ENCODE data around the gene BICDL2.

The BICDL2 gene

DNA sequence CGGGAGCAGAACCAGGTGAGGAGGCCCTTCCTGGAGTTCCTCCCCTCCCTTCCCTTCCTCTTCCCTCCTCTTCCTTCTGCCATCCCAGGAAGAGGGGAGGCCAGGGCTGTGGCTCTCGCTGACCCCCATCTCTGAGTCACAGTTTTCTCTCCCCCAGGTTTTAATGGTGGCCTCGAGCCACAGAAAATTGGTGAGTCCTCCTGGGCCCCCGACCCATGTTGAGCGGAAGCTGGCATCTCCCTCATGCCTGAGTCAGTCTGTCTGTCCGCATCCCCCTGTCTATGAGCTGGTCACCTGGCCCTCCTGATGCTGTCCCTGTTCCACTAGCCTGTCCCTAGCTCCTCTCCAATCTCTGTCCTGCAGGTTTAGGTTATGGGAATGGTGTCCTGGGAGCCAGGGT is 36.8 kb downstream of the BICDL2 start:
- Histone ChIP-seq H3K4me1 (ENCODE audit: control insufficient read depth, low read depth, low read length) (no peaks in the 10 kb centered on the region), H3K9me3 (ENCODE audit: control insufficient read depth, low read depth, low read length) (no peaks in the 10 kb centered on the region), H3K36me3 (ENCODE audit: control insufficient read depth, low read depth, low read length) (no peaks in the 10 kb centered on the region), H3K4me3 (ENCODE audit: low read length) (no peak overlapping the region), H3K27me3 (ENCODE audit: control insufficient read depth, insufficient read depth, low read length) (no peaks in the 10 kb centered on the region), H3K9ac (ENCODE audit: low read length) (no peak overlapping the region), H3K27ac (ENCODE audit: low read length) (no peak overlapping the region)

DNA sequence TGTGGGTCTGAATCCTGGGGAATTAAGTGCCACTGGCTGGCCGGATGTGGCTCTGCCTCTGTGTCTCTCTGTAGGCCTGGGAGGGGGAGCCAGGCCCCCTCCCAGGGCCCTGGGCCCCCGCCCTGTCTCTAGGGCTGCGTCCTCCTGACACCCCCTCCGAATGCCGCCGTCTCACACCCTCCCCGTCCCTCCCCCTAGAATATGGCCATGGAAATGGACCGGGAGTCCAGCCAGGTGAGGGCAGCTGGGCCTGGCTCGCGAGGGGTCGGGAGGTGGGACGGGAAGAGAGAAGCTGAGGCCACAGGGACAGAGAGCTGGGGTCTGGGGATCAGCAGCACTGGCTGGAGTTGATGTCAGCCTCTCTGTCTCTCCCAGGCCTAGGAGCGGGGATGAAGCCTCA is 40.4 kb downstream of the BICDL2 start:
- Histone ChIP-seq H3K9ac (ENCODE audit: low read length) (no peak overlapping the region), H3K36me3 (ENCODE audit: control insufficient read depth, low read depth, low read length) (no peaks in the 10 kb centered on the region), H3K4me1 (ENCODE audit: control insufficient read depth, low read depth, low read length) (no peaks in the 10 kb centered on the region), H3K27ac (ENCODE audit: low read length) (no peak overlapping the region), H3K9me3 (ENCODE audit: control insufficient read depth, low read depth, low read length) (no peaks in the 10 kb centered on the region), H3K27me3 (ENCODE audit: control insufficient read depth, insufficient read depth, low read length) (no peaks in the 10 kb centered on the region), H3K4me3 (ENCODE audit: low read length) (no peak overlapping the region)

DNA sequence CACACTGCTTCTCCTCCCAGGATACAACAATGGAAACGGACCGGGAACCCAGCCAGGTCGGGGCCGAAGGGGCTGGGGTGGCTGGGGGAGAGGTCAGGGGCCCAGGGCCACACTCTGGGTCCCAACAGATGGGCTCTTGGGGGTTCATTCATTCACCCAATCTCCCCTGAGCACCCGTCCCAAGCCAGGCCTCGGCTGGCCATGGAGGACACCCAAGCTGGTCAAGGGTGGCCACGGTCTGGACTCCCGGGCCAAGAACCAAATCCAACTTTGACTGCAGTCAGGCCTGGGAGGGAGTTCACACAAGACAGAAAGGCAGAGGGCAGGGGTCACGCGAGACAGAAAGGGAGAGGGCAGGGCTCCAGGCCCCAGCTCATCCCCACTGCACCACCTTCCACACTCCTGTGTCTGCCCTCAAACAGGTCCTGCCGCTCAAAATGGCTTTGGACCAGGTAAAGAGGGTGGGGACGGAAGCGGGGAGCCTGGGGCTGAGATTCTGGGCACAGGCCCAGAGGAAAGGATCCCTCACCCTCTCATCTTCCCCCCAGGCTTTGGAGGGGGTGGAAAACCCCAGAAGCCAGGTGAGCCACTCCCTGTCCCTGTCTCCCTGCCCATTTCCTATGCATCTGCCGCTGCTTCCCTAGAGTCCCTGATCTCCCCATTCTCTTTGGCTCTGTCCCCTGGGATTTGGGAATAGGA is 44.2 kb downstream of the BICDL2 start:
- Histone ChIP-seq H3K4me3 (ENCODE audit: low read length) (no peak overlapping the region), H3K9ac (ENCODE audit: low read length) (no peak overlapping the region), H3K36me3 (ENCODE audit: control insufficient read depth, low read depth, low read length) (no peaks in the 10 kb centered on the region), H3K9me3 (ENCODE audit: control insufficient read depth, low read depth, low read length) (no peaks in the 10 kb centered on the region), H3K27me3 (ENCODE audit: control insufficient read depth, insufficient read depth, low read length) (no peaks in the 10 kb centered on the region), H3K4me1 (ENCODE audit: control insufficient read depth, low read depth, low read length) (peaks cover 8% of the 10 kb centered on the region), H3K27ac (ENCODE audit: low read length) (no peak overlapping the region)

DNA sequence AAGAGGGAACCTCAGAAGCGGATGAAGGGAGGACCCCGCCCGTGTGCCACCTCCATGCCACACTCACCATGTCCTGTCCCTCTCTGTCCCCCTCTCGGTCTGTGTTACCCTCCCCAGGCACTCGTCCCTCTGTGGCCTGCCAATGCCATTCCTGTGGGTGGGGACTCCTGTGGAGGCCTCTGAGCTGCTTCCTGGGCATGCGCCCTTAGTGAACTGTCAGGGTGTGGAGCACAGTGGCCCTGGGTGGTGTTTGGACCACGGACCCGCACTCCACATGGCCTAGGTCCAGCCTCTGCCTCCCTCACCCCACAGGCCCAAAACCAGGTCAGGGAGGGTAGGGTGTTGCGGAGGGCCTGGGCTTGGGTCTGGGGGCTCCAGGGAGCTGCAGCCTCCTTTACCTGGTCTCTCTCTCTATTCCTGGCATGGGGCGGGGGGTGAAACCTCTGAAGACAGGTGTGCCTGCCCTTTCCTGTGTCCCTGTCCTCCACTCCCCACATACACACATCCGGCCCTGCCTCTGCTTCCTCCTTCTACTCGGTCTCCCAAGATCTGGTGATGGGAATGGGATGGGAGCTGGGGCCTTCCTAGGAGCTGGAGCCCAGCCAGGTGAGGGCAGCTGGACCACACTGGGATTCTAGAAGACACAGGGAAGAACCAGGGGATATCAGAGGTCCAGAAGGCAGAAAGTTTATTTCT is 45.0 kb downstream of the BICDL2 start:
- no peaks in the 10 kb centered on the region for H3K36me3 ChIP-seq (ENCODE audit: control insufficient read depth, low read depth, low read length)
- H3K27ac ChIP-seq (ENCODE audit: low read length), result no peak overlapping the region
- peaks cover 8% of the 10 kb centered on the region for H3K4me1 ChIP-seq (ENCODE audit: control insufficient read depth, low read depth, low read length)
- H3K9ac ChIP-seq (ENCODE audit: low read length), result no peak overlapping the region
- H3K9me3 ChIP-seq (ENCODE audit: control insufficient read depth, low read depth, low read length), result no peaks in the 10 kb centered on the region
- no peak overlapping the region for H3K4me3 ChIP-seq (ENCODE audit: low read length)
- H3K27me3 ChIP-seq (ENCODE audit: control insufficient read depth, insufficient read depth, low read length), result no peaks in the 10 kb centered on the region

DNA sequence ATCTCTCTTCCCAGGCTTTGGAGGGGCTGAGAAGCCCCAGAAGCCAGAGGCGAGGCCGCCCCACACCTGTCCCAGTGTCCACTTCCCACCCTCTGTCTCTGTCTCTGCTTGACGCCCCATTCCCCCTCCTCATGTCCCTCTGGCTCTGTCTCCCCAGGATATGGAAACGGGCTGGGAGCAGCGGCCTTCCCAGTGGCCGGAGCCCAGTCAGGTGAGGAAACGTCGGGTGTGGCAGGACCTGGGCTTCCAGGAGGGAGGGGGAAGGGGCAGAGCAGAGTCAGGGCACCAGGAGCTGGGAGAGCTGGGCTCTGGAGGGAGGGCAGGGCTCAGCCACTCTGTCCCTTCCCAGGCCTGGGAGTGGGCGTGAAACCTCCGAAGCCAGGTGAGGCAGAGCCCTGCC is 45.9 kb downstream of the BICDL2 start:
- Histone ChIP-seq H3K27ac (ENCODE audit: low read length) (no peak overlapping the region), H3K4me1 (ENCODE audit: control insufficient read depth, low read depth, low read length) (peaks cover 8% of the 10 kb centered on the region), H3K9me3 (ENCODE audit: control insufficient read depth, low read depth, low read length) (no peaks in the 10 kb centered on the region), H3K9ac (ENCODE audit: low read length) (no peak overlapping the region), H3K36me3 (ENCODE audit: control insufficient read depth, low read depth, low read length) (no peaks in the 10 kb centered on the region), H3K4me3 (ENCODE audit: low read length) (no peak overlapping the region), H3K27me3 (ENCODE audit: control insufficient read depth, insufficient read depth, low read length) (no peaks in the 10 kb centered on the region)

DNA sequence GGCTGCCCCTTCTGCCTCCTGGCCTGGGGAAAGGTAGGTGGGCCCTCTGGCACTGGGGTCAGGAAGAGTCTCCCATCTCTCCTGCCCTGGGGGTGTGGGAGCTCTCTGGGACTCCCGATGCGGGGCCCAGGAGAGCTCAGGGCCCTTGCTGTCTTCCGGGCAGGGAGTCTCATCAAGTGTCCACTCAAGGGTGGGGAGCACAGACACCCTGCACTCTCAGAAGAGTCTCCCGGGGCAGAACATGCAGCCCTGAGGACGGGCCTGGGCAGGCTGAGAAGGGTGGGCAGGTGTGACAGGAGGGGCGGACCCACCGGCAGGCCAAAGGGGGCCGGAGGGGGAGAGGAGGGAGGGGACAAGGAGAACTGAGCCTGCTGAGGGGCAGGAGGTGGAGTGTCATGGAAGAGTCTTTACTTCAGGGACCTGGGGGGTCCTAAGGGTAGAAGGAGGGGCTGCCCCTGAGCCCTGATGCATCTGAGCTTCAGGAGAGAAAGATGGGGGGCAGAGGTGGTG is 48.1 kb downstream of the BICDL2 start:
- Histone ChIP-seq H3K4me1 (ENCODE audit: control insufficient read depth, low read depth, low read length) (peaks cover 8% of the 10 kb centered on the region), H3K27me3 (ENCODE audit: control insufficient read depth, insufficient read depth, low read length) (no peaks in the 10 kb centered on the region), H3K27ac (ENCODE audit: low read length) (no peak overlapping the region), H3K4me3 (ENCODE audit: low read length) (no peak overlapping the region), H3K36me3 (ENCODE audit: control insufficient read depth, low read depth, low read length) (no peaks in the 10 kb centered on the region), H3K9me3 (ENCODE audit: control insufficient read depth, low read depth, low read length) (no peaks in the 10 kb centered on the region), H3K9ac (ENCODE audit: low read length) (no peak overlapping the region)

DNA sequence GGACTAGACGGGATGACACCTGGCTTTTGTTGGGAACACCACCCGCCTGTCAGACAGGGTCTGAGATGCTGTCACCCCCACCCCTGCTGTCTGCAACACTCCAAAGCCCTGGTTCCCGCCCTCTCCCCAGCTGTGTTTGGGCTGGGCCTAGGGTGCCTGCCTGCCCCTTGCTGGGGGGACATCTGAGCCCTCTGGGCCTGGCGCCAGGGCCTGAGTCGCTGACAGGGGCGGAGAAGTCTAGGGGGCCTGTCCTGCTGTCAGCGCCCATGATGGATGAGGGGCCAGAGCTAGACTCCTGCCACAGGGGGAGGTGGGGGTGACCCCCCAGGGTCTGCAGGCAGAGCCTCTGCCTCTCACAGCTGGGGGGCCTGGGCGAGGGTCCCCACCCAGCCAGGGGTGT is 48.9 kb downstream of the BICDL2 start:
- Histone ChIP-seq H3K4me1 (ENCODE audit: control insufficient read depth, low read depth, low read length) (peaks cover 8% of the 10 kb centered on the region), H3K4me3 (ENCODE audit: low read length) (no peak overlapping the region), H3K27me3 (ENCODE audit: control insufficient read depth, insufficient read depth, low read length) (no peaks in the 10 kb centered on the region), H3K9ac (ENCODE audit: low read length) (no peak overlapping the region), H3K9me3 (ENCODE audit: control insufficient read depth, low read depth, low read length) (no peaks in the 10 kb centered on the region), H3K27ac (ENCODE audit: low read length) (no peak overlapping the region), H3K36me3 (ENCODE audit: control insufficient read depth, low read depth, low read length) (no peaks in the 10 kb centered on the region)

DNA sequence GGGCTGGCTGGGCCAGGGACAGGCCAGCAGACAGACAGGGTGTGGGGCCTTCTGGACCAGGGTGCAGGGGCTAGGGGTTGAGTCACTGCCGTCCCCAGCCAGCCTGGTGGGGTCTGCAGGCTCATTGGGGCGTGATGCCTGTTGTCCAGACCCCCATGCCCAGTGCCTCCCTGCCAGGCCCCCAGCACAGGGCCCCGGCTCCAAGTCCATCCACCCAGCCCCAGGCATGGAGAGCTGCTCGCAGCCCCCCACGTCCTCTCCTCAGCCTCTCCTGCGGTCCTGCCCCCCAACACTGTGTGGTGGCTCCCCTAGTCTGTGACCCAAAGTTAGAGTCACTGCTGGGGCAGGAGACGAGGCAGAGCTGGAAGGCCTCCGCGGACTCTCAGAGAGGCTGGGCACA is 49.5 kb downstream of the BICDL2 start:
- no peak overlapping the region for H3K27ac ChIP-seq (ENCODE audit: low read length)
- no peak overlapping the region for H3K4me3 ChIP-seq (ENCODE audit: low read length)
- H3K36me3 ChIP-seq (ENCODE audit: control insufficient read depth, low read depth, low read length), result no peaks in the 10 kb centered on the region
- H3K9me3 ChIP-seq (ENCODE audit: control insufficient read depth, low read depth, low read length), result no peaks in the 10 kb centered on the region
- peaks cover 10% of the 10 kb centered on the region for H3K4me1 ChIP-seq (ENCODE audit: control insufficient read depth, low read depth, low read length)
- H3K27me3 ChIP-seq (ENCODE audit: control insufficient read depth, insufficient read depth, low read length), result no peaks in the 10 kb centered on the region
- no peak overlapping the region for H3K9ac ChIP-seq (ENCODE audit: low read length)

DNA sequence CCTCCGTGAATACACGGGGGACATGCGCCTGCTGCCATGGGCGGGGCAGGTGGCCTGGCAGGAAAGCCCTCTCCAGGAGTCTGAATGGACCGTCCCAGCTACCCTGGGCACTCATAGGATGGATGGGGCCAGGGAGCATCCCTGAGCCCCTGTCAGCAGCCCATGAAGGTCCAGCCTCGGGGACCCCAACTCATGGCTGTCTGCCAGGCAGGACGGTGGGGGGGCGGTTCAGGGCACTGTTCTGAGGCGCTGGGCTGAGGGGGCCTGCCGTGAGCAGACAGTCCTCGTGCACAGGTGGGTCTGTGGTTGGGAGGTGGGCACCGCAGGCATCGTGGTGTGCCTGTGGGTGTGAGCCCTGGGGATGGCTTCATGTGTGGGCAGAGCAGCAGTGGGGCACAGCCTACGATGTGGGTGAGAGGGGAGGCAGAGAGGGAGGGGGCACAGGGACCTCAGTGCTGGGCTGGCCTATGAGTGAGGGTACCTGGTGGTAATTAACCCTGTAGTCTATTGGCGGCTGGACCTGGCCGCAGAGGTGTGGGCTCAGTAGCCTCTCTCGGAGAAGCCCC is 50.0 kb downstream of the BICDL2 start:
- H3K27me3 ChIP-seq (ENCODE audit: control insufficient read depth, insufficient read depth, low read length), result no peaks in the 10 kb centered on the region
- H3K9me3 ChIP-seq (ENCODE audit: control insufficient read depth, low read depth, low read length), result no peaks in the 10 kb centered on the region
- no peaks in the 10 kb centered on the region for H3K36me3 ChIP-seq (ENCODE audit: control insufficient read depth, low read depth, low read length)
- H3K9ac ChIP-seq (ENCODE audit: low read length), result no peak overlapping the region
- peaks cover 16% of the 10 kb centered on the region for H3K4me1 ChIP-seq (ENCODE audit: control insufficient read depth, low read depth, low read length)
- H3K4me3 ChIP-seq (ENCODE audit: low read length), result no peak overlapping the region
- no peak overlapping the region for H3K27ac ChIP-seq (ENCODE audit: low read length)

DNA sequence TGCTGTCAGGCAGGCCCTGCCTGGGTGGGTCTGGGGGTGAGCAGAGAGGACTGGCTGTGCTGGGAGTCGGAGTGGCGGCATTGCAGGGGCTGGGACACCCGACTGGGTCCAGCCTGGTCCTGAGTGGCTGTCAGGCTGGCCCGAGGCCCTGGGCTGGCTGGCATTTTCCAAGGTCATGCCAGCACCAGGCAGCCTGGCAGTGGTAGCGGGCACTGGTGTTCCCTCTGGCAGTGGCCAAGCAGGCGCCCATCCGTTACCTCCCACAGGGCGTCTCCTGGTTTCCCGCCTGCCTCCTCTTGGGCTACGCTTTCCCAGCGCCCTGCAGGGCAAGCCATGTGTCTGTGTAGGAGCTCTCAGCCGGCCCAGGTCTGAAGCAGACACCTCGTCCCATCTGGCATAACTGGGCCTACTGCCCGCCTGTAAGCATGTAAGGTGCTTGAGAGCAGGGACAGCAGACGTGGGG is 50.8 kb downstream of the BICDL2 start:
- Histone ChIP-seq H3K27ac (ENCODE audit: low read length) (no peak overlapping the region), H3K4me3 (ENCODE audit: low read length) (no peak overlapping the region), H3K36me3 (ENCODE audit: control insufficient read depth, low read depth, low read length) (no peaks in the 10 kb centered on the region), H3K4me1 (ENCODE audit: control insufficient read depth, low read depth, low read length) (peaks cover 21% of the 10 kb centered on the region), H3K27me3 (ENCODE audit: control insufficient read depth, insufficient read depth, low read length) (no peaks in the 10 kb centered on the region), H3K9me3 (ENCODE audit: control insufficient read depth, low read depth, low read length) (no peaks in the 10 kb centered on the region), H3K9ac (ENCODE audit: low read length) (no peak overlapping the region)

DNA sequence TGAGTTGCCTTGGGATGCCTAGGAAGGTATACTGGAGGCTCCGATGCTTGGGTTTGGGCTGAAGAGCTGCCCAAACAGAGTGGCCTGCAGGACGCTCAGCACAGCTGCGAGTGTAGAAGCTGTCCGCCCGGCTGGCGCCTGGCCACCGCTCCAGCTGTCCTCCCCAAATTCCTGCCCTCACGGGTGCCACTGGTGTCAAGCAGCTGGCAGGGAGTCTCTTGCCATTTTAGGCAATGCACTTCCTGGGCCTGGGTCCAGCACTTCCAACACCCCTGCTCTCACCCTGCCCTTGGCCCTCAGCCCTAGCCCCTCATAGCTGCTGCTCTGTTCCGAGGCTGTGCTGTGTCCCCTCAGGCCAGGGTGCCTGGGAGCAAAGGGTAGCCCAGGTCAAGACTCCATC is 51.3 kb downstream of the BICDL2 start:
- peaks cover 19% of the 10 kb centered on the region for H3K4me1 ChIP-seq (ENCODE audit: control insufficient read depth, low read depth, low read length)
- H3K9me3 ChIP-seq (ENCODE audit: control insufficient read depth, low read depth, low read length), result no peaks in the 10 kb centered on the region
- no peak overlapping the region for H3K4me3 ChIP-seq (ENCODE audit: low read length)
- no peaks in the 10 kb centered on the region for H3K27me3 ChIP-seq (ENCODE audit: control insufficient read depth, insufficient read depth, low read length)
- H3K27ac ChIP-seq (ENCODE audit: low read length), result no peak overlapping the region
- no peak overlapping the region for H3K9ac ChIP-seq (ENCODE audit: low read length)
- H3K36me3 ChIP-seq (ENCODE audit: control insufficient read depth, low read depth, low read length), result no peaks in the 10 kb centered on the region

Data from iPS-18a (cell line).